T-helper 1 cell treated with Interleukin-12 subunit alpha and Interleukin-12 subunit beta and Interleukin-4 antibody, amounts not matched to agents 30 ng/mL and 1 ng/mL, for 36 hours (primary cell): Measurements from ENCODE around the gene ITPRID2. TPM values are rescaled to one million over a fixed set of nuclear protein-coding genes. Genes with fewer than 3 reads are reported as not detected.
"Not testable (repeated sequence)": the region's sequence is repeated elsewhere in the genome, so short reads cannot be mapped to it uniquely, and the experiment has no call there.

Experiments used
- intact Hi-C: fragments of 100-400 bp; cut with micrococcal nuclease; formaldehyde crosslinking; loops from one replicate; pipeline ENCODE4 v1.15.1; 2024
- total RNA-seq: library from RNA; stranded (reverse); gene quantifications from 2 replicates; pipeline ENCODE4 v1.2.3, GENCODE V29; 2022

The ITPRID2 gene
- total RNA-seq, 1 donor from 2014 or later: 48.1 TPM

GRCh38 chr2:181955866-181956265 lies 64.3 kb downstream of the ITPRID2 start:
- intact Hi-C loops: loop anchor here (2.0 kb wide), 1 partner anchor 695 kb away; no protein-coding TSS in a partner anchor

- intact Hi-C loops: no loop called here
Observed at GRCh38 chr2:181957668-181958067, 66.1 kb downstream of the ITPRID2 start.

GRCh38 chr2:181958726-181959125 lies 67.2 kb downstream of the ITPRID2 start:
- intact Hi-C loops: no loop called here

- intact Hi-C loops: no loop called here
Observed at GRCh38 chr2:181959508-181959907, 68.0 kb downstream of the ITPRID2 start.

GRCh38 chr2:181961167-181961566 lies 69.6 kb downstream of the ITPRID2 start:
- intact Hi-C loops: not testable (repeated sequence)

- intact Hi-C loops: no loop called here
Observed at GRCh38 chr2:181962142-181962541, 70.6 kb downstream of the ITPRID2 start.

GRCh38 chr2:181970160-181970794 lies 78.7 kb downstream of the ITPRID2 start:
- intact Hi-C loops: no loop called here

- intact Hi-C loops: no loop called here
Observed at GRCh38 chr2:181971032-181971431, 79.5 kb downstream of the ITPRID2 start.

- intact Hi-C loops: no loop called here
Observed at GRCh38 chr2:181972431-181973170, 81.1 kb downstream of the ITPRID2 start.

GRCh38 chr2:181973171-181973783 lies 81.7 kb downstream of the ITPRID2 start:
- intact Hi-C loops: no loop called here

GRCh38 chr2:181977661-181978350 lies 86.3 kb downstream of the ITPRID2 start:
- intact Hi-C loops: no loop called here

GRCh38 chr2:181978351-181979150 lies 87.0 kb downstream of the ITPRID2 start:
- intact Hi-C loops: no loop called here

Other genes with a start within 250 kb of the ITPRID2 start
- 0.07 TPM in 1 of 2 replicates, not detected in the other for gene CERKL, start 234.6 kb upstream of the ITPRID2 start, total RNA-seq
- gene NEUROD1, start 211.2 kb upstream of the ITPRID2 start, total RNA-seq: not detected in 2 replicates
- not detected in 2 replicates for gene PPP1R1C, start 94.1 kb downstream of the ITPRID2 start, total RNA-seq